HTR-8/SVneo (cell line): ENCODE data around the gene ALDH1L1.

Source experiments
- DNase-seq: peaks from one replicate; pipeline ENCODE4 v3.0.0; 2011; ENCODE audit warnings: low spot score, mixed read lengths; ENCODE audit not compliant: insufficient read length
- FAIRE-seq: peaks from 2 replicates; lab custom pipeline; 2011; peaks lifted over from hg19 to GRCh38; lab: Jason Lieb, UNC

The ALDH1L1 gene

GRCh38 chr3:126125341-126125740 is 55.0 kb downstream of the ALDH1L1 start:
- FAIRE-seq = no peak
- no peak for DNase-seq

GRCh38 chr3:126124896-126125295 is 55.5 kb downstream of the ALDH1L1 start:
- FAIRE-seq (no peak), DNase-seq (no peak)

GRCh38 chr3:126124148-126124868 is 56.1 kb downstream of the ALDH1L1 start:
- no peak for FAIRE-seq
- no peak for DNase-seq

- FAIRE-seq = no peak
- DNase-seq = no peak
Observed at GRCh38 chr3:126121632-126122031, 58.8 kb downstream of the ALDH1L1 start.

GRCh38 chr3:126121074-126121473 is 59.3 kb downstream of the ALDH1L1 start:
- FAIRE-seq (no peak), DNase-seq (no peak)

- no peak for DNase-seq
- FAIRE-seq = no peak
Observed at GRCh38 chr3:126119976-126120375, 60.4 kb downstream of the ALDH1L1 start.

GRCh38 chr3:126119008-126119675 is 61.2 kb downstream of the ALDH1L1 start:
- FAIRE-seq = no peak

GRCh38 chr3:126118591-126118990 is 61.8 kb downstream of the ALDH1L1 start:
- DNase-seq (no peak), FAIRE-seq (no peak)

More at GRCh38 chr3:126119008-126119675, 61.2 kb downstream of the ALDH1L1 start:
- no peak for DNase-seq

GRCh38 chr3:126117786-126118185 is 62.6 kb downstream of the ALDH1L1 start:
- DNase-seq = no peak
- FAIRE-seq = no peak

GRCh38 chr3:126117212-126117611 is 63.2 kb downstream of the ALDH1L1 start:
- no peak for FAIRE-seq
- DNase-seq = no peak

- FAIRE-seq = no peak
- DNase-seq = no peak
Observed at GRCh38 chr3:126116526-126116925, 63.9 kb downstream of the ALDH1L1 start.

GRCh38 chr3:126114443-126115386 is 65.7 kb downstream of the ALDH1L1 start:
- DNase-seq = no peak
- no peak for FAIRE-seq

GRCh38 chr3:126113733-126114442 is 66.5 kb downstream of the ALDH1L1 start:
- peak; percentile 33 for FAIRE-seq

GRCh38 chr3:126113238-126113555 is 67.2 kb downstream of the ALDH1L1 start:
- FAIRE-seq (no peak), DNase-seq (no peak)

More at GRCh38 chr3:126113733-126114442, 66.5 kb downstream of the ALDH1L1 start:
- no peak for DNase-seq

- FAIRE-seq (no peak), DNase-seq (no peak)
Observed at GRCh38 chr3:126112531-126113237, 67.7 kb downstream of the ALDH1L1 start.

GRCh38 chr3:126111566-126112475 is 68.6 kb downstream of the ALDH1L1 start:
- FAIRE-seq (no peak), DNase-seq (no peak)

- no peak for FAIRE-seq
- no peak for DNase-seq
Observed at GRCh38 chr3:126111126-126111551, 69.2 kb downstream of the ALDH1L1 start.

GRCh38 chr3:126110431-126111125 is 69.8 kb downstream of the ALDH1L1 start:
- DNase-seq (no peak), FAIRE-seq (no peak)
